A172 (cell line): ENCODE data around the gene UNC93B1. TPM values are rescaled to one million over a fixed set of nuclear protein-coding genes. Genes with fewer than 3 reads are reported as not detected.

Experiments
- DNase-seq: peaks from one replicate; pipeline ENCODE4 v3.0.0-alpha.2; 2015; ENCODE audit warnings: low spot score
- total RNA-seq: library from RNA; depleted of rRNA; stranded (reverse); fragments of >200 nt; shearing (Covaris generic); gene quantifications from 2 replicates; pipeline ENCODE4 v1.2.3, GENCODE V29; 2014

Gene UNC93B1
- total RNA-seq, 1 experiment from 2014 or later, result 22.1 TPM

DNA sequence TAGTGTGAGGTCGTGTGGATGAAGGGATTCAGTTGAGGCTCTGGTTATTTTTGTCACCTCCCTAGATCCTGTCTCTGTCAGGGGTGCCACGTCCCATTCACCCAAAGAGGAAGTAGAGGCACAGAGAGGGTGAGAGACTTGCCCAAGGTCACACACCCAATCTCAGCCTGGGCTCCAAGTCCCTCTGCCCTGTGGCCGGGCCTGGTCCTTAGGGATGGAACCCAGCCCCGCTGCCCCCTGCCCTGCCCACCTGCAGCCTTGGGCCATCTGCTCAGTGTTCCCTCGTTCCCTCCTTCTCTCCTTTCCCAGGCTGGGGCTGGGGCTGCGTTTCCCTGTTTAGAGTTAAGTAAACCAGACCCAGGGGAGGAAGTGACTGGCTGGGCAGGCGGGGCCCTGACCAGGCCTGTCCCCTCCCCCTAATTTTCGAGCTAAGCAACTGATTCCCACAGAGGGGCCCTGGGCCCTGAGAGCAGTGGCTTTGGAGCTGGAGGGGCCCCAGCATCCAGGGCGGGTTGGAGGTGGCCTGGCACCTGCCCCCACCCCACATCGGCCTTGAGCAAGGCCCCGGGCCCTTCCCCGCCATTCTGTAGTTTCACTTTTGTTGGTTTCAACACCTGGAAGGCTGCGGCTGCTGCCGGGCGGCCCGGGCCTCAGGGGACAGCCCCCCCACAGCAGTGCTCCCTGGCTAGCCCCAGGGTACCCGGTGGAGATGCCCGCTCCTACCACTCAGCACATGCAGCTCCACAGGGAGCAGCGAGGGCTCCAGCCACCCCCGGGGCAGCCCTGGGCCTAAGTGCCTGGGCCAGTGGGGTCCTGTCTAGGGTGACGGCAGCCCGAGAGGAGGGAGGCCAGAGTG, 36.4 kb upstream of the UNC93B1 start:
- DNase-seq, result peak; percentile 65

DNA sequence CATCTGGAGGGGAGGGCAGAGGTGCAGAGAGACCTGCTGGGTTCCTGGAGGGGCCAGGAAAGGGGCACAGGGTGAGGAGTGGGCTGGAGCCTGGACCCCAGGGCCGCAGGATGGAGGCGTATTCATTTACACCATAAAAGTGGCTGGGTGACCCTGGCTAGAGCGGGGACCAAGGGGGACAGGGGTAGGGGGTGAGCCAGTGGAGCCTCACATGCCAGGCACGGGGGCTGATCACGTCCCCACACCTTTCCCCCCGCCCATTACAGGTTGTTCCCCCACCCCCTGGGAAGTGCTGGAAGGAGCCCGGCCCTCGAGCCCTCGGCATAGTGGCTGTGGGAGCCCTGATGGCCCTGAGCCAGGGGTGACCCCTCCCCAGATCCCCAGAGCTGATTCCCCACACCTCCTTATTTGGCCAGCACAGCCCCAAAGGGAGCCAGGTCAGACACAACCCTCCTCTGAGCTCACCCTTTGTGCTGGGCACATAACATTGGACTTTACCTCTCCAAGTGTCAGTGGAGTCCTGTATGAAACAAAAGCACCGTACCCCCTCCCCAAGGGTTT, 35.7 kb upstream of the UNC93B1 start:
- DNase-seq, result no peak

DNA sequence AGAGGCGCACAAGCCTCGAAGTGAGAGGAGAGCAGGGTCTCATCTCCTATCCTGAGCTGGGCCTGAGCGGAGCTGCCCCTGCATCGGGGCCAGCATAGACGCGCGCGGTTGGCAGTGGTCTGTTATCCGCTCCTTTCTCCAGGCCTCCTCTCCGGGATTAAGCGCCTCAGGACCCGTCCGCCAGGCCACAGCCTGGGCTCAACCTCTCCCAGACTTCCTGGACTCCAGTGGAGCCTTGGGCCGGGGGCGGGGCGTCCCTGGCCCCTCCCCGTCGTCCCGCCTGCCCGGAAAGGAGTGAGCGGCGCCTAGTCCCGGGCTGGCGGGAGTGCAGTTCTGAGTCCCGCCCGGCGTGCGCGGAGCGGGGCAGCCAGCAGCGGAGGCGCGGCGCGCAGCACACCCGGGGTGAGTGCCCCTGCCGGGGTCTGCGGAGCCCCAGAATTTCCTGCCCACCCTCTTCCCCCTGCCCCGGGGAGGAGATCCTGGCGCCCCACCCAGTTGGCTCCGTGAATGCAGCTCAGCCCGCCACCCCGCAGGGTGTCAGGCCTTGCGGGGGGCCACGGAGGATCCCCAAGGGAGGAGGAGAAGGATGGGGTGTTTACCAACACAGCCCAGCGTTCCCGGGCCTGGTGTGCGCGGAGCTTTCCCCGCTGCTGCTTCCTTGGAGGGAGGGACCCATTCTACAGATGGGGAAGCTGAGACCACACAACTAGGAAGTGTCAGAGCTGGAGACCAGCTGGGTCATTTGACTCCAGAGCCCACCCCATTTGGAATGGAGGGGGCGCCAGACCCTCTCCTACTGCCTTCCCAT, 35.0 kb upstream of the UNC93B1 start, which contains the start of gene TCIRG1:
Gene TCIRG1 (plus strand): TSS at position 308 of the 808 bp plus-strand sequence. CDS start 2,247 bp downstream, outside the sequence.
- DNase-seq, result peak; percentile 80

DNA sequence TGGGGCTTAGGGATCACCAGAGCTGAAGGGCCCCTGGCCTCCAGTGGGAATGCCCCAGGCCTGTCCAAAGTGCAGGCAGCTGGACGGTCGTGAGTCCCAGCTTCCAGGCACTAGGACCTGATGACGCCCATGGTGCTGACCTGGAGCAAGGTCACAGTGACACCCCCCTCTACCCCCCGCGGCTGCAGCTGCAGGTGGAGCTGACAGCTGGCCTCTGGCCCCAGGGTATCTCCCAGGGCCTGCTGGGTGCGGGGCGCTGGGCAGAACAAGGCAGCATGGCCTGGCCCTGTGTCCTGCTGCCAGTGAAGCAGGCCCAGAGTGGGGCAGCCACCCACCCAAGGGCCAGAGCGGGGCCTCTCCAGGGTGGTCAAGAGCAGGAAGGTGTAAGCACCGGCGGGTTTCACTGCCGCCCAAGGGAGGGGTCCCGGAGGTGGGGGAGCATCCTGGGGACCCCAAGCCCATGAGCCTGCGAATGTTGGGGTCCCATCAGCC, 34.4 kb upstream of the UNC93B1 start:
- DNase-seq, result no peak

DNA sequence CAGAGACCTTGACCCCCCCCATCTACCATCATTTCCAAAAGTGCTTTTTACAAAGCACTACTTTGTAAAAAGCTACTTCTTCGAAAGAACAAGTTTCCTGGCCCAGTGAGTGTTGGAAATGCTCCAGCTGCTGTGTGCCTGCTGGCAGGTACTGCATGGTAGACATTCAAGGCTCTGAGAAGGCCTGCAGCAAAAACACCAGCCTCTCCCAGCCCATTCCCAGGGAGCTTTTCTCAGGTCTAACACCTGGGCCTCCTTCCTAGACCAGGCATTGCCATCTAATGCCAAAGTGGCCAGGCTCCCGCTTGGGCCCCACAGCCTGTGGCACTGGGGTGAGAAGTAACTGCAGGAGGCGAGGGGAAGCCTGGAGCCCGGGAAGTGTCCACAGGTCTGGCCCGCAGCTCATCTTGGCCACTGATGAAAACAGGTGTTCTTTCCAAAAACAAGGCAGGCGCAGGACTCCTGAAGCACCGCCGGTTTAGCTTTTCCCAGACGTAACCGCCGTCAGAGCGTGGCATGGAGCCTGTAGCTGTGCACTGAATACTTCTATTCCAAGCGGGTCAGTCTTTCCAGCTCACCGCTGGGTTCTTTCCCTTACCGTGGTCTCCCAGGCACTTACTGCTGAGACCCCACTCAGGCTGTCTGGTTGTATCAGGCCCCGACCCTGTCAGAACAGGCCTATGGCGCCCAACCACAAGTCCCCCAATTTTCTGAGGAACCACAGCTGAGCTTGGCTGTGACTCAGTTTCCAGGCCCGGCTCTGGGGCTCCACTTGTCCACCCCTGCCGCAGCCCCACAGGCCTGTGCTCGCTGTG, 33.7 kb upstream of the UNC93B1 start:
- no peak for DNase-seq

DNA sequence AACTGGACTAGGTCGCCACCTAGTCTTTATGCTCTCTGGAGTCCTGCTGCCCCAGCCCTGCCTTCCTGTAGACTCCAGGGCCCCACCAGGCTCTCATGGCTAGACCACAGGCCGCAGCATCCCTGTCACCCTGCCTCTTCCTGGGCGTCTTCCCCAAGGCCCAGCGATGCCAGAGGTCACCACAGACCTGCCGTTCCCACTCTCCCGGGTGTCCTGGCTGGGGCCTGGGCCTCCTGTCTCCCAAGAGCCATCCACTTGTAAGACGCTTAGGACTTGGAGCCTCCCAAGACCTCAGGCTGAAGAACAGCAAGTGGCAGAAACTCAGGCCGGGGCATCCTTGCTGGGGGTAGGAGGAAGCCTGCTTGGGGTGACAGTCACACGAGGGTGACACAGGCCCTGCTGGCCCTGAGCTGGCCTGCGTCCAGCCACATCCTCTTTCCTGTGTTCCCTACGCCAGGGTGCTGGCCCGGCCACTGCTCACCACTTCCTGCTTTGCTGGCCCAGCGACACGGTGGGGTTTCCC, 32.9 kb upstream of the UNC93B1 start:
- no peak for DNase-seq

DNA sequence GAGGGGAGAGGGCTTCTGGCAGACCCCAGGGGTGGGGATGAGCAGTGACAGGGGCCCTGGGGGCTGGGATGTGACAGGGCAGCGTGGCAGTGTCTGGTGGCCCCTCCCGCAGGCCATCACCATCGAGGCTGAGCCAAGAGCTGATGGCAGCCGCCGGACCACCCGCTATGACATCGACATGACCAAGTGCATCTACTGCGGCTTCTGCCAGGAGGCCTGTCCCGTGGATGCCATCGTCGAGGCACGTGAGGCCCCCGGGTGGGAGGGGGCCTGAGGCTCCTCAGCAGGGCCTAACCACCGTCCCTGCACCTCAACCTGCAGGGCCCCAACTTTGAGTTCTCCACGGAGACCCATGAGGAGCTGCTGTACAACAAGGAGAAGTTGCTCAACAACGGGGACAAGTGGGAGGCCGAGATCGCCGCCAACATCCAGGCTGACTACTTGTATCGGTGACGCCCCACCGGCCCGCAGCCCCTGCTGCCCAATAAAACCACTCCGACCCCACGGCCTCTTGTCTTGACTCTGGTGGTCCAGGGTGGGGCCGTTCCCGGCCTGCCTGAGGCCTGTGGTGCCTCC, 32.3 kb upstream of the UNC93B1 start:
- DNase-seq, result no peak

DNA sequence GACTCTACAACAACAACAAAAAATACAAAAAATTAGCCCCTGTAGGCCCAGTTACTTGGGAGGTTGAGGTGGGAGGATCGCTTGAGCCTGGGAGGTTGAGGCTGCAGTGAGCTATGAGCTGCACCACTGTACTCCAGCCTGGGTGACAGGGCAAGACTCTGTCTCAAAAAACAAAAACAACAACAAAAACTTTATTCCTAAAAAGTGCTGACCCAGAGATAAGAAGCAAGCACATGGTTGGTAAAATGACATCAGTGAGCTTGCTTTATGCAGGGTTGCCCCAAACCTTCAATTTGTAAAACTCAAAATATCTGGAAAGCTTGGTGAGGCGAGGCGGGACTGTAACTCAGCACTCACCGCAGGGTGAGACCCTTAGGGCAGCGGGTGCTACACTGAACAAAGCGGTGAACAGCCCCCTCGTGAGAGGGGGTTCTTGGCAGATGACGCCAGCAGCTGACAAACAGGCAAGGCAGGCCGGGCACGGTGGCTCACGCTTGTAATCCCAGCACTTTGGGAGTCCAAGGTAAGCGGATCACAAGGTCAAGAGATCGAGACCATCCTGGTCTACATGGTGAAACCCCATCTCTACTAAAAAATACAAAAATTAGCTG, 31.5 kb upstream of the UNC93B1 start:
- DNase-seq, result no peak

DNA sequence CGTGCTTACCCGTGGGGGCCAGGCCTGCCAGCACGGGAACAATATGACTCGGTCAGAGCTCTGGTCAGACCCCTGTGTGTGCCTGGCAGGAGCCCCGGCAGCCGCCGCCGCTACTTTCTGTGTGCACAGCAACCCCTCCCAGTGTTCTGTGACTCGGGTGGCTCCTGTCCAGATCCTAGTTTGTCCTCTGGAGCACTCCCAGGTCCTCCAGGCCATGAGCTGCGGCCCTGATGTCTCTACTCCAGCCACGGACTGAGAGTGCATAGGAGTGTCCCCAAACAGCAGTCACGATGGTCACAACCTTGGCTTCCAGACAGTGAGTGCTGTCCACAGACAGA, 29.8 kb upstream of the UNC93B1 start:
- no peak for DNase-seq

DNA sequence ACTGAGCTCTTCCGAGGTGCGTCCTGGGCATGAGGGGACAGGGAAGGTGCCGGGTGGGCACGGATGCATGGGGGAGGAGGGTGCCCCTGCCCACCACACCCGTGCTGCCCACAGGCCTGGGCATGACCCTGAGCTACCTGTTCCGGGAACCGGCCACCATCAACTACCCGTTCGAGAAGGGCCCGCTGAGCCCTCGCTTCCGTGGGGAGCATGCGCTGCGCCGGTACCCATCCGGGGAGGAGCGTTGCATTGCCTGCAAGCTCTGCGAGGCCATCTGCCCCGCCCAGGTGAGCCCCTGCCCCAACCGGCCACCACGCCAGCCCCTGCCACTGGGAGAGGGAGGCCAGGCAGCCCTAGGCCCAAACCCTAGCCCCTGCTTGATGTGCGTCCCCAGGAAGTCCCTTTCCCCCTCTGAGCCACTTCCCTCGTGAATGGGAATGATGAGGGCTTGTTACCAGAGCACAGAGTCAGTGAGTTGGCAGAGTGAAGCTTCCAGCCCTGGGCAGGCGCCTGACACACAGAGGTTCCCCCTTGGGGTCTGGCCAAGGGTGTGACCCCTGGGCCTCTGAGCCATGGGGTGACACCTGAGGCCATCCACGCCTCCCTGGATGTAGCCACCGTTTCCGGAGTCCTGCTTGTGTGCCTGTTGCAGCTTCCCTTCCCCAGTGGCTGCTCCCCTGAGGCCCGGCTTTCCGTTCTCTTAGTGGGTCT, 29.3 kb upstream of the UNC93B1 start:
- no peak for DNase-seq

DNA sequence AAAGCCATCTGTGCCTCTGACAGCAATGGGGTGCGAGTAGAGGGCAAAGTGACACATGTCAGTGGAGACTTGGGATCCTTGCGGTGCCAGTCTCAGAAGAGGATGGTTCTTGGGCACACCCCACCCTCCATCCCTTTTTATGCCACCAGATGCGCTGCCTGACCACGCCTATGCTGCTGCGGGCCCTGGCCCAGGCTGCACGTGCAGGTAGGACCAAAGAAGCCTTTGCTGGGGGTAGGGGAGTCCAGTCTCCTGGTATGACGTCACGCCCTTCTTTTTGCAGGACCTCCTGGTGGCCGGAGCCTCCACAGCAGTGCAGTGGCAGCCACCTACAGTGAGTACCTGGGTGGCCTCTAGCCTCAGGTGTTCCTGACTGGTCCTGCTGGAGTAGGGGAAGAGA, 28.1 kb upstream of the UNC93B1 start:
- DNase-seq, result no peak

DNA sequence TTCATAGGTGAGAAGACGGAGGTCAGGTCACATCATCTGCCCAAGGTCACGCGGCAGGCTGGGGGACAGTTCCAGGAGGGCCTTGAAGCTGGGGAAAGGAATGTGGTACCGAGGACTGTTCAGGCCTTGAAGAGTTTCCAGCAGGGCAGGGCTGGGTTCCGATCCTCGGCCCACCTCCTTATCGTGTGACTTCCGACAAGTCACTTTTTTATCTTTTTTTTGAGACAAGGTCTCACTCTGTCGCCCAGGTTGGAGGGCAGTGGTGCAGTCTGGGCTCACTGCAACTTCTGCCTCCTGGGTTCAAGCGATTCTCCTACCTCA, 27.2 kb upstream of the UNC93B1 start:
- DNase-seq, result no peak

DNA sequence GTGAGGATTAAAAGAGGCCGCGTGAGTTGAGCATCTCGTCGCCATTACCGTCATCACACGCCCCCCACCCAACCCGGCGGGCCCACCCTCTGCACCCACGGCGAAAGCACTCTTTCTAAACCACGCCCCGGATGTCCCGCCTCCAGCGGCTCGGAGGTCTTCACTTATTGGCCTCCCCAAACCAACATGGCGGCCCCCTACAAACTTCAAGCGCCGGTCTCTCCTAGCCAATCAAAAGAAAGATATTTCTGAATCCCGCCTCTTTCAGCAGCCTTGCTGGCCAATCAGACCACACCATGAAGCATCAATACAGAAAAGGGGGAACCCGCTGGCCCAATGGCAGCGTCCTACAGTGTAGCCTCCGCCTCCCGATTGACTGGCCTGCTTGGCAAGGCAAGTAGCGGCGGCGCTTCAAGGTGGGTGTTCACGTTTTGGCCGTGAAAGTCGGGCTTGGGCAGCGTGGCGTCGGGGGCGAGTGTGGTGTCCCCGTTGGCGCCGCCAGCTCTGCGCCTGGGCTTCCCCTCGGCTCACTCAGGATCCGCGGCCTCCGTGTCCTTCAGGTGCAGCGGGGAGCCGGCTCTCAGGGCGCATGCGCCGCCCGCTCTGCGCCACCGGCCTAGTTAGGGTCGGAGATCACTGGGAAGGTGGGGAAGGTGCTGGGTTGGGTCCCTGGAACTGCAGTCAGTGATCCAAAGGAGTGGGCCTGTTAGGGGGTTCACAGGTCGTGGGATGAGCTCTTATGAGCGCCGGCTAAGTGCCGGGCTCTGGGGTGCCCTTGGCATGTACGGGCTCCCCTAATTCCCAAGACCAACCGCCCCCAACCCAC, 26.6 kb upstream of the UNC93B1 start, which contains the start of gene NDUFS8:
Gene NDUFS8 (plus strand): TSS at position 364 of the 826 bp plus-strand sequence. CDS start 1,471 bp downstream, outside the sequence.
- DNase-seq, result peak; percentile 99

DNA sequence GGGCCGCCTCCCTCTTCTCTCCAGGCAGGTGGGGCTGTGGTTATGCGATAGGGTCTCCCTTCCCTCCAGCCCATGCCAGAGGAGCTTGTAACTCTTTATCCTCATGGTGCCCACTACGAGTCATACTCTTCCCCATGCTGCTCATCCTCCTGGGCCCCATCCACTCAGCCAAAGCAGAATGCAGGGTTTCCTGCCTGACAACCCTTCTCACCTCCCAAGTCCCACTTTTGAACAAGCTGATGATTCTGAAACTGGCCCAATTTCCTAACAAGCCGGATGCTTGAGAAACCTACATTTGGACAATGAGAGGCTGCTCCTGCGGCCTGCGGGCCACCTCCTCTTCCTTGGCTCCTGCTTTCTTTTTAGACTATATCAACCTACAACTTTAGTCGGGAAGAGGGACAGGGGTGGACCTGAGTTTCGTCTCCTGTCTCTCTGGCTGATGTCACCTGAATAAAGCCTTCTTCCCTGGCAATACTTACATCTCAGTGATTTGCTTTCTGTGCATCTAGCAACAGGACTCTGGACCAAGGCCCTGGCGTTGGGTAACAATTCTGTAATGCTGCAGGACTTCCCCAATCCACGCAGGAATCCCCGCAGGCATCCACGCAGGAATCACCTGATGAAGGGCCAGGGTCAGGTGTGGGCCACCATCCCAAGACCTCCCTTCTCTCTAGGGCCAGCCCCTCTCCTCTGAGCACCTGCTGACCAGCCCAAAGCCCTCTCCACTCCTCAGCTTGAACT, 25.1 kb upstream of the UNC93B1 start:
- DNase-seq, result no peak

DNA sequence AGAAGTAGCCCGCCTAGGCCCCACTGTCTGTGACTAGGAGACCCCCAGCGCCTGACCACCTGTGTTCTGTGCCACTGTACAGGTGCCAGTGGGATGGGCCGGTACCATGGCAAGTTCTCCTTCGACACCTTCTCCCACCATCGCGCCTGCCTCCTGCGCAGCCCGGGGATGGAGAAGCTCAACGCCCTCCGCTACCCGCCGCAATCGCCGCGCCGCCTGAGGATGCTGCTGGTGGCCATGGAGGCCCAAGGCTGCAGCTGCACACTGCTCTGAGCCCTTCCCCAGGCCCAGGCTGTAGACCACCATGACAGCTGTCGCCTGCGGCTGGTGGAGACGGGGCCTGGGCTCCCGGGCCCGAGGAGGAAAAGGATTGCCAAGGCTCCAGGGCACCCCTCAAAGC, 23.8 kb upstream of the UNC93B1 start:
- no peak for DNase-seq

DNA sequence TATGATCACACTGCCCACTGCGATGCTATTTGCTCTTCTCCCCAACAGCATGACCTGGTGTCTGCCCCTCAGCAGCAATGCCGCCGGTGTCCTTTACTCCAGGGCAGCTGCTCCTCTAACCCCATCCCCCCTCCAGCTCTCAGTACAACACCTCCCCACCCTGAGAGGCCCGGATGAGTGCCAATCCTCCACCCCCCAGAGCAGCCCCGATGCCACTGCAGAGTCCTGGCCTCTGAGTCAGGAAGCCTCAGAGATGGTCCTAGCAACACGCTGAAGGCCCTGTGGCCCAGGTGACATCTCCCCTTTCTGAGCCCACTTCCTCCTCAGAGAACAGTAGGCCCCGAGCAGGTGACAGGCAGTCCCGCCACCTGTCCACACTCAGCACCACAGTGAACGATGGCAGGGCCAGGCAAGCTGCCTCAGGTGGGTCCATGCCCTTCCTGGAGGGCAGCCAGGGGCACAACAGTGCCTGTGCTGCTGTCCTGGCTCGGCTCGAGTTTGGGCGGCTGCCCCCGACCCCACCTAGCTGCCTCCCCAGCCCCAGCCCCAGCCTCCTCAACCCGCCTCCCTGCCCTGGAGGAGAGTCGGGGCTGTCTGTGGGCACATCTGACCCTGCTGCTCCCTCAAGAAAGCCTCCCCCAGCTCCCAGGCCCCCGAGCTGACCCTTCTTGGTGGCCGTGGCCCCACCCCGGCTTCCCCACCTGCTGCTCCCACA, 22.7 kb upstream of the UNC93B1 start:
- DNase-seq, result no peak

DNA sequence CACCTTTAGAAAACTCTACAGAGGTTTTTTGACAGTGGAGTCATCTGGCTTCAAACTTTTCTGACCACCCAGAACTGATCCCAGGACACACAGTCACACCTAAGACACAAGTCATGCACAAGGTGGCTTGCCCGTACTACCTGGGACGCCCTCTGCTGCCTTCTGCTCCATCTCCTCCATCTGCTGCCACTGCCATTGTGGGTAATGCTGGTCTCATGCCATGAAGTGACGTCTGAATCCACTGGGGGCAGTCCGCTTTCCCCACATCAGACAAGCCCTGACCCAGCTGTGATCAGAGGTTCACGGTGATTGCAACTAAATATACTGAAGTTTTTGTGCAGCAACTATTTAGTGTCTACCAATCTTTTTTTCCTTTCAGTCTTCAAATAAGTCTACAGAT, 21.1 kb upstream of the UNC93B1 start:
- no peak for DNase-seq

DNA sequence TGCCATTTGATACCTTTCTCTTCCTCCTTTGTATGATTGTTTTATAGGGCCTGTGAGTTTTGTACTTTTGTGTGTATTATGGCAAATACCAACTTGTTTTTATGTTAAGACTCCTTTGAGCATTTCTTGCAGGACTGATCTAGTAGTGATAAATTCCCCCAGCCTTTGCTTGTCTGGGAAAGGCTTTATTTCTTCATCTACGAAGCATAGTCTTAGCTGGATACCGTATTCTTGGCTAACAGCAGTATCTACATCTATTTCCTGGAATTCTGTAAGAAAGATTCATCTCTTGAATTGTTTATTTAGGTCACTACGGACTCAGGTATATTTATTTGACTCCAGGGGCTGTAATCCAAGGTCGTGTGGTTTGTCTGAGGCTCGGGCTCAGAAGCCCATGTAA, 20.6 kb upstream of the UNC93B1 start:
- no peak for DNase-seq
